ENCODE measurements around the gene RTTN. TPM values are rescaled to one million over a fixed set of nuclear protein-coding genes. Genes with fewer than 3 reads are reported as not detected.

Gene RTTN
- total and polyA plus RNA-seq, 2 donors from 2014 or later = 6.3 to 12.3 TPM

- no peaks in the 10 kb centered on the region for H3K27me3 ChIP-seq (ENCODE audit: control insufficient read depth, insufficient read depth, low read length)
- H3K36me3 ChIP-seq (ENCODE audit: control insufficient read depth in 2 of 3, insufficient read depth in 3 of 3, low read length in 3 of 3) = no peaks in the 10 kb centered on the region
- H3K4me3 ChIP-seq (ENCODE audit: low read length in 3 of 3) = no peak overlapping the region
- H3K27ac ChIP-seq (ENCODE audit: low read depth in 2 of 2, low read length in 2 of 2) = no peak overlapping the region
- FAIRE-seq = no peak
- no peak overlapping the region for H3K9ac ChIP-seq (ENCODE audit: low read length in 3 of 3)
- no peak for DNase-seq
- no peaks in the 10 kb centered on the region for H3K4me1 ChIP-seq (ENCODE audit: control insufficient read depth in 2 of 3, insufficient read depth in 2 of 3, low read depth in 1 of 3, low read length in 3 of 3)
- TF ChIP-seq CTCF (IDR thresholded peaks at IDR 0.05; ENCODE audit: borderline replicate concordance, extremely low read depth, insufficient read depth) = no peak
- peaks cover 0 to 4% (median 0%) of the 10 kb centered on the region in 3 donors for H3K9me3 ChIP-seq (ENCODE audit: control insufficient read depth in 2 of 3, insufficient read depth in 1 of 3, low read length in 3 of 3)
- intact Hi-C loops (cut with DNase I) = no loop called here
Measured at GRCh38 chr18:69968039-69968438, 237.4 kb downstream of the RTTN start.

DNA sequence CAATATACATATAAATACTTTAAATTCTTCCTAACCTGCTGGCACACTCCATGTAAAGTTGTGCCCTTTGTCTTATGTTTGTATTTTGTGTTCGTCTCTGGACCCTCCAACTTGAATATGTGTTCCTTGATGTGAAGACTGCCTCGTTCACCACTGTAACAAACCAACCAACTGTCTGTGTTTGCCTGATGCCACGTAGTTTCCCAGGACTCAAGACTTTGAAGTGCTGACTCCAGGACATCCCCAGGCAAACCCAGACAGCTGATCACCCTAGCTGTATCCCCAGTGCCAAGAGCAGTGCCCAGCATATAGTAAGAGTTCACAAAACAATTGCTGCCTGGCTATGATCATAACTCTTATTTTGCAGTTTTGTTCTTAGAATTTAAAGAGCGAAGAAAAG lies 242.3 kb downstream of the RTTN start:
- Histone ChIP-seq H3K27me3 (ENCODE audit: control insufficient read depth, insufficient read depth, low read length) (no peaks in the 10 kb centered on the region), H3K4me3 (ENCODE audit: low read length in 3 of 3) (no peak overlapping the region), H3K36me3 (ENCODE audit: control insufficient read depth in 2 of 3, insufficient read depth in 3 of 3, low read length in 3 of 3) (no peaks in the 10 kb centered on the region), H3K27ac (ENCODE audit: low read depth in 2 of 2, low read length in 2 of 2) (no peak overlapping the region), H3K9me3 (ENCODE audit: control insufficient read depth in 2 of 3, insufficient read depth in 1 of 3, low read length in 3 of 3) (no peaks in the 10 kb centered on the region), H3K4me1 (ENCODE audit: control insufficient read depth in 2 of 3, insufficient read depth in 2 of 3, low read depth in 1 of 3, low read length in 3 of 3) (no peaks in the 10 kb centered on the region), H3K9ac (ENCODE audit: low read length in 3 of 3) (no peak overlapping the region)
- DNase-seq = no peak
- no peak for TF ChIP-seq CTCF (IDR thresholded peaks at IDR 0.05; ENCODE audit: borderline replicate concordance, extremely low read depth, insufficient read depth)
- intact Hi-C loops (cut with DNase I) = no loop called here
- FAIRE-seq = no peak

- intact Hi-C loops (cut with DNase I) = no loop called here
- DNase-seq (no peak), FAIRE-seq (no peak)
- Histone ChIP-seq H3K4me1 (ENCODE audit: control insufficient read depth in 2 of 3, insufficient read depth in 2 of 3, low read depth in 1 of 3, low read length in 3 of 3) (no peaks in the 10 kb centered on the region), H3K9me3 (ENCODE audit: control insufficient read depth in 2 of 3, insufficient read depth in 1 of 3, low read length in 3 of 3) (no peaks in the 10 kb centered on the region), H3K27me3 (ENCODE audit: control insufficient read depth, insufficient read depth, low read length) (no peaks in the 10 kb centered on the region), H3K27ac (ENCODE audit: low read depth in 2 of 2, low read length in 2 of 2) (no peak overlapping the region), H3K9ac (ENCODE audit: low read length in 3 of 3) (no peak overlapping the region), H3K4me3 (ENCODE audit: low read length in 3 of 3) (no peak overlapping the region), H3K36me3 (ENCODE audit: control insufficient read depth in 2 of 3, insufficient read depth in 3 of 3, low read length in 3 of 3) (no peaks in the 10 kb centered on the region)
- TF ChIP-seq CTCF (IDR thresholded peaks at IDR 0.05; ENCODE audit: borderline replicate concordance, extremely low read depth, insufficient read depth) = no peak
Measured at GRCh38 chr18:69961718-69962117, 243.8 kb downstream of the RTTN start.

DNA sequence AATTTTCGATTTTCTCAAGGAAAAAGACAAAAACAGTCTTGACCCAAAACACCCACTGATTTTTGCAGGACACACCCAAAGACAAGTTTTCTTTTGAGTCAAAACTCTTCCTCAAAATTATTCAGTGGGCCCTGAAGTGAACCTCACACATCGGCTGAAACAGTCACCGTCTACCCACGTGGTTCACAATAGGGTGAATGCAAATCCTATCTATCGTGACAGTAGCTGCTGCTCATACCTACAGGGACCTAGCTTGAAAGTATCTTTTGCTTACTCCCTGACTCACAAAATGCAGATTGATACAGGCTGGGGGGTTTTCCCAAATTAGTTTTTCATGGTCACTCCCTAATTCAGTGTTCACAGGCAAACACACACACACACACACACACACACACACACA lies 247.1 kb downstream of the RTTN start:
- Histone ChIP-seq H3K4me1 (ENCODE audit: control insufficient read depth in 2 of 3, insufficient read depth in 2 of 3, low read depth in 1 of 3, low read length in 3 of 3) (no peaks in the 10 kb centered on the region), H3K9ac (ENCODE audit: low read length in 3 of 3) (no peak overlapping the region), H3K4me3 (ENCODE audit: low read length in 3 of 3) (no peak overlapping the region), H3K27ac (ENCODE audit: low read depth in 2 of 2, low read length in 2 of 2) (no peak overlapping the region), H3K36me3 (ENCODE audit: control insufficient read depth in 2 of 3, insufficient read depth in 3 of 3, low read length in 3 of 3) (no peaks in the 10 kb centered on the region), H3K9me3 (ENCODE audit: control insufficient read depth in 2 of 3, insufficient read depth in 1 of 3, low read length in 3 of 3) (no peaks in the 10 kb centered on the region), H3K27me3 (ENCODE audit: control insufficient read depth, insufficient read depth, low read length) (no peaks in the 10 kb centered on the region)
- no peak for TF ChIP-seq CTCF (IDR thresholded peaks at IDR 0.05; ENCODE audit: borderline replicate concordance, extremely low read depth, insufficient read depth)
- FAIRE-seq (no peak), DNase-seq (no peak)
- intact Hi-C loops (cut with DNase I) = no loop called here

Data from kidney (tissue), 14 donors.